GM19468 (cell line): ENCODE measurements around the gene TM9SF2.
A peak's percentile ranks its signal among the peaks of the same experiment; 100 is the strongest.
"Not testable (repeated sequence)": the region's sequence is repeated elsewhere in the genome, so short reads cannot be mapped to it uniquely, and the experiment has no call there.

ENCODE experiments used
- ATAC-seq: cut with Tn5 transposase; IDR thresholded peaks from one replicate; pipeline ENCODE4 v1.9.1; 2021; ENCODE audit warnings: mild to moderate bottlenecking, moderate library complexity, moderate number of reproducible peaks; ENCODE audit not compliant: unreplicated experiment; ENCODE audit errors: extremely low read depth

Gene TM9SF2

GRCh38 chr13:99491750-99492149 is 9.5 kb upstream of the TM9SF2 start:
- not testable (repeated sequence) for ATAC-seq

GRCh38 chr13:99495466-99496183 is 5.6 kb upstream of the TM9SF2 start:
- no peak for ATAC-seq

GRCh38 chr13:99496184-99497142 is 4.8 kb upstream of the TM9SF2 start:
- peak; percentile 26 for ATAC-seq

GRCh38 chr13:99498171-99499161 is 2.8 kb upstream of the TM9SF2 start:
- peak; percentile 26 for ATAC-seq

- ATAC-seq = no peak
Measured at GRCh38 chr13:99500839-99501183, 461 bp upstream of the TM9SF2 start.

GRCh38 chr13:99501848-99502301 is 603 bp downstream of the TM9SF2 start:
- no peak for ATAC-seq

- no peak for ATAC-seq
Measured at GRCh38 chr13:99505814-99506269, 4.6 kb downstream of the TM9SF2 start.

GRCh38 chr13:99506634-99507033 is 5.4 kb downstream of the TM9SF2 start:
- peak; percentile 71 for ATAC-seq

- ATAC-seq = no peak
Measured at GRCh38 chr13:99507054-99507453, 5.8 kb downstream of the TM9SF2 start.

GRCh38 chr13:99507551-99507950 is 6.3 kb downstream of the TM9SF2 start:
- no peak for ATAC-seq

- no peak for ATAC-seq
Measured at GRCh38 chr13:99507986-99508385, 6.7 kb downstream of the TM9SF2 start.

GRCh38 chr13:99509479-99509878 is 8.2 kb downstream of the TM9SF2 start:
- ATAC-seq = no peak

GRCh38 chr13:99514801-99515200 is 13.5 kb downstream of the TM9SF2 start:
- no peak for ATAC-seq

GRCh38 chr13:99516153-99516929 is 15.1 kb downstream of the TM9SF2 start:
- no peak for ATAC-seq

GRCh38 chr13:99517577-99517976 is 16.3 kb downstream of the TM9SF2 start:
- ATAC-seq = no peak

GRCh38 chr13:99517984-99518383 is 16.7 kb downstream of the TM9SF2 start:
- no peak for ATAC-seq

- no peak for ATAC-seq
Measured at GRCh38 chr13:99522298-99522697, 21.0 kb downstream of the TM9SF2 start.

GRCh38 chr13:99523838-99524237 is 22.6 kb downstream of the TM9SF2 start:
- ATAC-seq = no peak

GRCh38 chr13:99525967-99526366 is 24.7 kb downstream of the TM9SF2 start:
- ATAC-seq = no peak
